Measurements from ENCODE around the gene EFCC1. TPM values are rescaled to one million over a fixed set of nuclear protein-coding genes. Genes with fewer than 3 reads are reported as not detected.

Gene EFCC1
- total and polyA plus RNA-seq, 2 of the 8 experiments (the other 6 are each of a cell fraction or from before 2014, with no cell fraction given), result 0.14 to 0.37 TPM

DNA sequence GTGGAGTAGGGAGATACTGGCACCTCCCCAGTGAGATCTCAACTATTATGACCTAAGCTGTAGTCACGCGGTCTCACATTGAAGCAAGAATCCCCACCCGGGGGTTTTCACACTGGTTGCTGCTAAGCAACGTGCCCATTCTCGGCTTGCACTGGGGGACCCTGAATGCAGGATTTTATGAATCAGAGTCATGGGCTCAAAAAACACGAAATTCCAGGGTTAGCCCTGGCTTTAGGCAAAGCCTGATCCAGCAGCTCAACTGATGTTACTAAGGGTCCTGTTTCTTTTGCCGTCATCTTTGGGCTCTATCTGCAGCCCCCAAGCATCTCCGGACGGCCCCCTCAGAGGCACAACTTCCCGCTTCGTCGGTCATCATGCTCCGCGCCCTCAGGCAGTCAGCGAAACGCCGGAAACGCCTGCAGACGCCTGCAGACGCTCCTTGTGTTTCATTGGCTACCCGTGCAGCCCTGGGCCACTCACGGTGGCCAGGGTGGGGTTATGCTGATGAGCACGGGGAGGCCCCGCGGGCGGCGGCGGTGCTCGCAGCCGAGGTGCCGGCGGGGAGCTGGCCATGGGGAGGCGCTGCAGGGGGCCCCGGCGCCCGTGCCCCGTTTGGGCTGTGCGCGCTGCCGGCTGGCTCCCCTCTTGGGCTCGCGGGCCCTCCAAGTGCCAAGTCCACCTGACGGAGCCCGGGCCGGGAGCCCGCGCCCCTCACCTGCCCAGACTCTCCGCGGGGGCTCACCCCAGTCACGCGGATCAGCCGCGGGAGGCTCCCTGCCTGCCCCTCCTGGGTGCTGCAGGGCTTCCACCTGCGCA lies 25.8 kb downstream of the EFCC1 start (continued):
- TF ChIP-seq FOSL1 (IDR thresholded peaks at IDR 0.05; ENCODE audit: insufficient read depth, low read depth, low read length) (no peak), BRCA1 (IDR thresholded peaks at IDR 0.05; ENCODE audit: low read depth, low read length) (no peak), EZH2 (IDR thresholded peaks at IDR 0.05; ENCODE audit: low read depth, low read length, severe bottlenecking) (no peak), EGR1 (IDR thresholded peaks at IDR 0.05; ENCODE audit: borderline replicate concordance, low read depth, low read length) (no peak)
- TF ChIP-seq, protein P1, sequence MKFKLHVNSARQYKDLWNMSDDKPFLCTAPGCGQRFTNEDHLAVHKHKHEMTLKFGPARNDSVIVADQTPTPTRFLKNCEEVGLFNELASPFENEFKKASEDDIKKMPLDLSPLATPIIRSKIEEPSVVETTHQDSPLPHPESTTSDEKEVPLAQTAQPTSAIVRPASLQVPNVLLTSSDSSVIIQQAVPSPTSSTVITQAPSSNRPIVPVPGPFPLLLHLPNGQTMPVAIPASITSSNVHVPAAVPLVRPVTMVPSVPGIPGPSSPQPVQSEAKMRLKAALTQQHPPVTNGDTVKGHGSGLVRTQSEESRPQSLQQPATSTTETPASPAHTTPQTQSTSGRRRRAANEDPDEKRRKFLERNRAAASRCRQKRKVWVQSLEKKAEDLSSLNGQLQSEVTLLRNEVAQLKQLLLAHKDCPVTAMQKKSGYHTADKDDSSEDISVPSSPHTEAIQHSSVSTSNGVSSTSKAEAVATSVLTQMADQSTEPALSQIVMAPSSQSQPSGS (IDR thresholded peaks at IDR 0.05; ENCODE audit: low read length), result no peak
- TF ChIP-seq, protein P2, sequence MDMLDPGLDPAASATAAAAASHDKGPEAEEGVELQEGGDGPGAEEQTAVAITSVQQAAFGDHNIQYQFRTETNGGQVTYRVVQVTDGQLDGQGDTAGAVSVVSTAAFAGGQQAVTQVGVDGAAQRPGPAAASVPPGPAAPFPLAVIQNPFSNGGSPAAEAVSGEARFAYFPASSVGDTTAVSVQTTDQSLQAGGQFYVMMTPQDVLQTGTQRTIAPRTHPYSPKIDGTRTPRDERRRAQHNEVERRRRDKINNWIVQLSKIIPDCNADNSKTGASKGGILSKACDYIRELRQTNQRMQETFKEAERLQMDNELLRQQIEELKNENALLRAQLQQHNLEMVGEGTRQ (IDR thresholded peaks at IDR 0.05; ENCODE audit: low read length), result no peak
